ENCODE measurements around the gene TMEM123. TPM values are rescaled to one million over a fixed set of nuclear protein-coding genes. Genes with fewer than 3 reads are reported as not detected.
A peak's percentile ranks its signal among the peaks of the same experiment; 100 is the strongest.

The TMEM123 gene
- total RNA-seq, 1 donor = 91.9 TPM

GRCh38 chr11:102468616-102469195 lies 16.1 kb upstream of the TMEM123 start:
- Histone ChIP-seq H3K9me3 (ENCODE audit: low read depth, low read length) (no peaks in the 10 kb centered on the region), H4K20me1 (ENCODE audit: insufficient read depth, low read length) (no peaks in the 10 kb centered on the region), H2AFZ (ENCODE audit: low read length) (peak overlapping the region; percentile 83), H3K79me2 (ENCODE audit: insufficient read depth, low read length) (no peaks in the 10 kb centered on the region), H3K27ac (ENCODE audit: low read depth, low read length) (peak overlapping the region; percentile 46), H3K27me3 (ENCODE audit: insufficient read depth, low read length) (no peaks in the 10 kb centered on the region), H3K4me2 (ENCODE audit: insufficient read depth, low read length) (peak overlapping the region; percentile 71), H3K4me1 (ENCODE audit: insufficient read depth, low read length) (peaks cover 18% of the 10 kb centered on the region), H3K36me3 (ENCODE audit: insufficient read depth, low read length) (no peaks in the 10 kb centered on the region), H3K4me3 (ENCODE audit: insufficient read depth, low read length) (no peak overlapping the region)
- DNase-seq (ENCODE audit: insufficient read length, low spot score, missing footprints) = no peak
- TF ChIP-seq CTCF (IDR thresholded peaks at IDR 0.05; ENCODE audit: extremely low read depth, low read depth, low read length) = no peak

GRCh38 chr11:102467853-102468580 lies 15.5 kb upstream of the TMEM123 start:
- Histone ChIP-seq H2AFZ (ENCODE audit: low read length) (peak overlapping the region; percentile 25), H3K36me3 (ENCODE audit: insufficient read depth, low read length) (no peaks in the 10 kb centered on the region), H3K4me1 (ENCODE audit: insufficient read depth, low read length) (peaks cover 18% of the 10 kb centered on the region), H3K27me3 (ENCODE audit: insufficient read depth, low read length) (no peaks in the 10 kb centered on the region), H3K27ac (ENCODE audit: low read depth, low read length) (no peak overlapping the region), H3K79me2 (ENCODE audit: insufficient read depth, low read length) (no peaks in the 10 kb centered on the region), H3K4me3 (ENCODE audit: insufficient read depth, low read length) (no peak overlapping the region), H4K20me1 (ENCODE audit: insufficient read depth, low read length) (no peaks in the 10 kb centered on the region), H3K4me2 (ENCODE audit: insufficient read depth, low read length) (peak overlapping the region; percentile 71), H3K9me3 (ENCODE audit: low read depth, low read length) (no peaks in the 10 kb centered on the region)
- TF ChIP-seq CTCF (IDR thresholded peaks at IDR 0.05; ENCODE audit: extremely low read depth, low read depth, low read length) = no peak
- no peak for DNase-seq (ENCODE audit: insufficient read length, low spot score, missing footprints)

DNA sequence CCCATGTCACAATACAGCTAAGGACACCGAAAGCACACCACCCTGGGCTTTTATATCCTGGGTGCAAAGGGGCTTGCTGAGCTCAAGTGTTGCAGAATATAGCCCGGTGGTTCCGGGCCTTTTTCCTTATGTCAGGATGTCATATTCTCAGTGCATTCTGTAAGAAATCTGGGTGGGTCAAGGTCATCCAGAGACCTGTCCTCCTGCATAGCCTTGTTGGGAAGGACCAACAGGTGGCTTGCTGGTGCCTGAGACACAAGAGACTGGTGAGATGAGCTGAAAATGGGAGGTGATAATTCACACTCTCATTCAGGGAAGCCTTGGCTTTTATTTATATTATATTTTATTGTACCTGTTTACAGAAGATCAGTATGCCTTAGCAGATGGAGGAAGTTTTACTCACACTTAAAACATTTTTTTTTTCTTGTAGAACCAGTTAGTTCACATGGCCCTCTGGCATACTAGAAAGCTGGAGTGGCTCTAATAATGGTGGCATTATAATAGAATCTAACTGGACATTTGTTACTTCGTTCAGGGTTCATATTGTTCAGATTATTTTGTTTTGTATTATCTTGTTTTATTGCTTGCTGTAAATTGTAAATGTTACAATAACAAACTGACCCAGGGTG lies 14.6 kb upstream of the TMEM123 start:
- no peaks in the 10 kb centered on the region for H3K9me3 ChIP-seq (ENCODE audit: low read depth, low read length)
- no peak overlapping the region for H3K27ac ChIP-seq (ENCODE audit: low read depth, low read length)
- H2AFZ ChIP-seq (ENCODE audit: low read length) = no peak overlapping the region
- peaks cover 18% of the 10 kb centered on the region for H3K4me1 ChIP-seq (ENCODE audit: insufficient read depth, low read length)
- no peak for TF ChIP-seq CTCF (IDR thresholded peaks at IDR 0.05; ENCODE audit: extremely low read depth, low read depth, low read length)
- H4K20me1 ChIP-seq (ENCODE audit: insufficient read depth, low read length) = no peaks in the 10 kb centered on the region
- no peak overlapping the region for H3K4me2 ChIP-seq (ENCODE audit: insufficient read depth, low read length)
- DNase-seq (ENCODE audit: insufficient read length, low spot score, missing footprints) = no peak
- no peak overlapping the region for H3K4me3 ChIP-seq (ENCODE audit: insufficient read depth, low read length)
- no peaks in the 10 kb centered on the region for H3K79me2 ChIP-seq (ENCODE audit: insufficient read depth, low read length)
- H3K36me3 ChIP-seq (ENCODE audit: insufficient read depth, low read length) = no peaks in the 10 kb centered on the region
- no peaks in the 10 kb centered on the region for H3K27me3 ChIP-seq (ENCODE audit: insufficient read depth, low read length)

DNA sequence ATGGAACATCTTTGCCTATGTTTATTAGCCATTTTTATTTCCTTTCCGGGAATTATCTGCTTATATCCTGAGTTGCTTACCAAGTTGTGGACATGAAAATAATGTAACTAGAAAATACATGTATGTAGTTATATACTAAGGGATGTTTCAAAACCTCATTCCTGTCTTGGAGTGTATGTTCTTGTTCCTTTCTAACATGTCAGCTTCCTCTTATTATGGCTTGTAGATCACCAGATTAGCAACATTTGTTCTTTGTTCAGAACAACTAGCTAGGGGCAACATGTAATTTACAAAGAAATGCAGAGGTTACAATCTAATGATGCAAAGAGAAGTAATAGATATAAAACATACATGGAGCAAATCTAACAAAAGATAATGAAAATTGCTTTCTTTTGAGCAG lies 13.1 kb upstream of the TMEM123 start:
- no peak overlapping the region for H3K4me2 ChIP-seq (ENCODE audit: insufficient read depth, low read length)
- no peaks in the 10 kb centered on the region for H3K27me3 ChIP-seq (ENCODE audit: insufficient read depth, low read length)
- peaks cover 18% of the 10 kb centered on the region for H3K4me1 ChIP-seq (ENCODE audit: insufficient read depth, low read length)
- no peak overlapping the region for H2AFZ ChIP-seq (ENCODE audit: low read length)
- no peaks in the 10 kb centered on the region for H4K20me1 ChIP-seq (ENCODE audit: insufficient read depth, low read length)
- no peaks in the 10 kb centered on the region for H3K9me3 ChIP-seq (ENCODE audit: low read depth, low read length)
- DNase-seq (ENCODE audit: insufficient read length, low spot score, missing footprints) = no peak
- no peak for TF ChIP-seq CTCF (IDR thresholded peaks at IDR 0.05; ENCODE audit: extremely low read depth, low read depth, low read length)
- H3K36me3 ChIP-seq (ENCODE audit: insufficient read depth, low read length) = no peaks in the 10 kb centered on the region
- no peaks in the 10 kb centered on the region for H3K79me2 ChIP-seq (ENCODE audit: insufficient read depth, low read length)
- no peak overlapping the region for H3K27ac ChIP-seq (ENCODE audit: low read depth, low read length)
- H3K4me3 ChIP-seq (ENCODE audit: insufficient read depth, low read length) = no peak overlapping the region

All from osteoblast (primary cell).